Thyroid gland (tissue), 4 donors: ENCODE results near the gene LINGO4. TPM values are rescaled to one million over a fixed set of nuclear protein-coding genes. Genes with fewer than 3 reads are reported as not detected.
"Not testable (repeated sequence)": the region's sequence is repeated elsewhere in the genome, so short reads cannot be mapped to it uniquely, and the experiment has no call there.

Experiments
- DNase-seq, 2 donors: peaks; one replicate each; pipeline ENCODE4 v3.0.0-alpha.2; 2019
- H3K27ac ChIP-seq, 3 donors: fragments of 200-600 bp; sonication (generic); 1 replicate in 2 of 3; 2 replicates in 1 of 3; pipeline ENCODE4 v1.5.1; 2016 to 2019; ENCODE audit warnings: mild to moderate bottlenecking in 1 of 3, moderate library complexity in 1 of 3
- H3K27me3 ChIP-seq: fragments of 200-600 bp; sonication (generic); one replicate; pipeline ENCODE4 v1.5.1; 2019
- H3K36me3 ChIP-seq, 2 donors: fragments of 200-600 bp; sonication (generic); one replicate each; pipeline ENCODE4 v1.5.1; 2016 to 2019
- H3K4me1 ChIP-seq, 2 donors: fragments of 200-600 bp; sonication (generic); one replicate each; pipeline ENCODE4 v1.5.1; 2017 to 2019
- H3K4me3 ChIP-seq, 3 donors: fragments of 200-600 bp; sonication (generic); replicated peaks in 1 of 3; 1 replicate in 2 of 3; 2 replicates in 1 of 3; pipeline ENCODE4 v1.5.1; 2016; ENCODE audit warnings: mild to moderate bottlenecking in 1 of 3
- H3K9me3 ChIP-seq: fragments of 200-600 bp; sonication (generic); one replicate; pipeline ENCODE4 v1.5.1; 2017
- CTCF ChIP-seq, 6 experiments: fragments of 200-600 bp in 3 of 6; fragments of 450-650 bp in 3 of 6; sonication (generic) in 3 of 6; IDR thresholded peaks; one replicate each; pipeline ENCODE4 v1.5.1; 2016 to 2019; ENCODE audit warnings: antibody characterized with exemption in 6 of 6, mild to moderate bottlenecking in 2 of 6, inconsistent platforms in 1 of 6, moderate library complexity in 1 of 6
- POLR2A ChIP-seq, 2 donors: fragments of 450-650 bp; IDR thresholded peaks; one replicate each; pipeline ENCODE4 v1.6.1; 2017; ENCODE audit warnings: antibody characterized with exemption in 2 of 2, mild to moderate bottlenecking in 2 of 2, moderate library complexity in 1 of 2
- WGBS, 2 donors: methylation state at CpG; one replicate each; pipeline ENCODE4 v1.1.5; 2017; 5-methylcytosine and 5-hydroxymethylcytosine counted together
- intact Hi-C: fragments of 100-400 bp; cut with DNase I; formaldehyde crosslinking; loops from one replicate; pipeline ENCODE4 v1.15.1; 2023
- total RNA-seq, 4 donors: library from RNA; depleted of rRNA; stranded (reverse); fragments of >200 nt; gene quantifications; one replicate each; pipeline ENCODE4 v1.2.3, GENCODE V29; 2016

LINGO4 gene
- total RNA-seq, 4 donors from 2014 or later, result 0.13 to 0.63 (median 0.24) TPM

GRCh38 chr1:151777317-151777716 is 27.9 kb downstream of the LINGO4 start:
- no peak overlapping the region for H3K27ac ChIP-seq
- H3K4me1 ChIP-seq, result no peaks in the 10 kb centered on the region
- H3K27me3 ChIP-seq, result no peaks in the 10 kb centered on the region
- intact Hi-C loops, result no loop called here
- DNase-seq, result no peak
- no peak for TF ChIP-seq POLR2A (IDR thresholded peaks at IDR 0.05)
- TF ChIP-seq CTCF (IDR thresholded peaks at IDR 0.05), result no peak
- H3K9me3 ChIP-seq, result no peaks in the 10 kb centered on the region
- peaks cover 11 to 15% of the 10 kb centered on the region in 2 donors for H3K36me3 ChIP-seq
- no peak overlapping the region for H3K4me3 ChIP-seq
- 97% methylated on average over 4 of the region's 4 CpGs for WGBS, 2 donors

- WGBS, 2 donors, result 80 to 96% methylated on average over 3 of the region's 3 CpGs
- no peak overlapping the region for H3K4me3 ChIP-seq
- TF ChIP-seq CTCF (IDR thresholded peaks at IDR 0.05) (no peak), POLR2A (IDR thresholded peaks at IDR 0.05) (no peak)
- DNase-seq, result no peak
- H3K4me1 ChIP-seq, result no peaks in the 10 kb centered on the region
- no peaks in the 10 kb centered on the region for H3K27me3 ChIP-seq
- no peaks in the 10 kb centered on the region for H3K9me3 ChIP-seq
- H3K27ac ChIP-seq, result no peak overlapping the region
- H3K36me3 ChIP-seq, result peaks cover 11 to 15% of the 10 kb centered on the region in 2 donors
- intact Hi-C loops, result no loop called here
These were observed 28.6 kb downstream of the LINGO4 start for GRCh38 chr1:151776665-151777062.

- Histone ChIP-seq H3K27me3 (no peaks in the 10 kb centered on the region), H3K9me3 (no peaks in the 10 kb centered on the region), H3K27ac (no peak overlapping the region), H3K4me1 (no peaks in the 10 kb centered on the region), H3K36me3 (peaks cover 11 to 15% of the 10 kb centered on the region in 2 donors), H3K4me3 (no peak overlapping the region)
- no peak for TF ChIP-seq CTCF (IDR thresholded peaks at IDR 0.05)
- no peak for TF ChIP-seq POLR2A (IDR thresholded peaks at IDR 0.05)
- WGBS, 2 donors, result 89 to 92% methylated on average over 7 of the region's 7 CpGs
- intact Hi-C loops, result no loop called here
- no peak for DNase-seq
These were observed 29.1 kb downstream of the LINGO4 start for GRCh38 chr1:151775894-151776664.

- H3K9me3 ChIP-seq, result no peaks in the 10 kb centered on the region
- peaks cover 0 to 7% of the 10 kb centered on the region in 2 donors for H3K4me1 ChIP-seq
- H3K27ac ChIP-seq, result no peak overlapping the region
- H3K27me3 ChIP-seq, result no peaks in the 10 kb centered on the region
- TF ChIP-seq CTCF (IDR thresholded peaks at IDR 0.05) (no peak), POLR2A (IDR thresholded peaks at IDR 0.05) (no peak)
- 72 to 89% methylated on average over 3 of the region's 3 CpGs for WGBS, 2 donors
- intact Hi-C loops, result no loop called here
- peaks cover 9 to 15% of the 10 kb centered on the region in 2 donors for H3K36me3 ChIP-seq
- no peak for DNase-seq
- no peak overlapping the region for H3K4me3 ChIP-seq
These were observed 30.8 kb downstream of the LINGO4 start for GRCh38 chr1:151774256-151774922.

- WGBS, 2 donors, result 84 to 89% methylated on average over 5 of the region's 5 CpGs
- no peak overlapping the region for H3K4me3 ChIP-seq
- H3K36me3 ChIP-seq, result peaks cover 2 to 13% of the 10 kb centered on the region in 2 donors
- DNase-seq, result no peak
- H3K27me3 ChIP-seq, result no peaks in the 10 kb centered on the region
- no peaks in the 10 kb centered on the region for H3K9me3 ChIP-seq
- intact Hi-C loops, result no loop called here
- TF ChIP-seq POLR2A (IDR thresholded peaks at IDR 0.05) (no peak), CTCF (IDR thresholded peaks at IDR 0.05) (no peak)
- H3K4me1 ChIP-seq, result peaks cover 0 to 7% of the 10 kb centered on the region in 2 donors
- no peak overlapping the region for H3K27ac ChIP-seq
These were observed 31.5 kb downstream of the LINGO4 start for GRCh38 chr1:151773702-151774101.

GRCh38 chr1:151769270-151769669 is 35.9 kb downstream of the LINGO4 start:
- H3K4me3 ChIP-seq, intact Hi-C loops, H3K27me3 ChIP-seq, H3K9me3 ChIP-seq, H3K36me3 ChIP-seq: not testable (repeated sequence)
- H3K4me1 ChIP-seq, result peaks cover 19 to 21% of the 10 kb centered on the region in 2 donors
- H3K27ac ChIP-seq, result peak overlapping the region in 1 of 3 donors; percentile 56
- 40% methylated on average over 1 of the region's 34 CpGs; no CpG with 5 or more reads in 1 of the 2 donors for WGBS, 2 donors
- DNase-seq, result peak; percentile 9 to 18
